H1 (cell line): Measurements from ENCODE around the gene FHAD1. TPM values are rescaled to one million over a fixed set of nuclear protein-coding genes. Genes with fewer than 3 reads are reported as not detected.

Source experiments
- CBX8 ChIP-seq: fragments of 300-800, 300-1000 bp; sonication (generic); IDR thresholded peaks from 2 replicates; pipeline ENCODE4 v1.7.1; 2016; ENCODE audit warnings: low read depth, low read length, borderline replicate concordance
- HDAC2 ChIP-seq, 2 experiments: fragments of 300-600 bp in 1 of 2; sonication (generic) in 1 of 2; IDR thresholded peaks; 2 replicates each; pipeline ENCODE4 v1.6.1; 2011 to 2012; ENCODE audit warnings: low read depth in 2 of 2, low read length in 2 of 2, mild to moderate bottlenecking in 2 of 2, moderate library complexity in 2 of 2, borderline replicate concordance in 1 of 2, inconsistent platforms in 1 of 2
- MAX ChIP-seq: IDR thresholded peaks from 2 replicates; pipeline ENCODE4 v1.6.1; 2012; ENCODE audit warnings: inconsistent platforms
- SIN3A ChIP-seq, 2 experiments: IDR thresholded peaks in 1 of 2; conservative IDR thresholded peaks in 1 of 2; 2 replicates each; pipeline ENCODE4 v1.6.1; 2011 to 2012; ENCODE audit warnings: low read length in 2 of 2, improper control_type of control experiment in 1 of 2, low read depth in 1 of 2, mild to moderate bottlenecking in 1 of 2
- polyA plus RNA-seq, 7 experiments: library from polyadenylated mRNA; depleted of rRNA in 3 of 7; stranded (reverse) in 5 of 7; unstranded in 2 of 7; fragments of >200 nt in 5 of 7; fragments of 200-250 nt in 2 of 7; gene quantifications; 1 replicate in 5 of 7; 2 replicates in 1 of 7; 4 replicates in 1 of 7; pipeline versions ENCODE4 v1.2.1 to v1.2.3, GENCODE V29; 2011 to 2013; ENCODE audit warnings: missing spikeins in 2 of 7, mixed read lengths in 2 of 7
- total RNA-seq: library from RNA; stranded (reverse); fragmentation: NEBNext Ultra II Directional; extraction: Animal tissue kit (Norgen Biotek cat#: 25700); gene quantifications from 2 replicates; pipeline ENCODE4 v1.2.1, GENCODE V29; 2021

FHAD1 gene
- total and polyA plus RNA-seq, 2 of the 8 experiments (the other 6 are each of a cell fraction or from before 2014, with no cell fraction given) = 0.39 to 0.69 TPM

GRCh38 chr1:15414445-15414983, 167.5 kb downstream of the FHAD1 start (continued):
- TF ChIP-seq MAX (no peak), CBX8 (no peak), HDAC2 (IDR thresholded peaks at IDR 0.05; ENCODE audit: borderline replicate concordance in 1 of 2, low read depth in 2 of 2, low read length in 2 of 2) (no peak), SIN3A (conservative IDR thresholded peaks at IDR 0.05 in 1 of 2, IDR thresholded peaks at IDR 0.05 in 1 of 2; ENCODE audit: low read depth in 1 of 2, low read length in 2 of 2) (no peak)
- TF ChIP-seq, all 59 proteins: peak for 0
